ENCODE measurements around the gene RPS28.

- TF ChIP-seq, protein P1, sequence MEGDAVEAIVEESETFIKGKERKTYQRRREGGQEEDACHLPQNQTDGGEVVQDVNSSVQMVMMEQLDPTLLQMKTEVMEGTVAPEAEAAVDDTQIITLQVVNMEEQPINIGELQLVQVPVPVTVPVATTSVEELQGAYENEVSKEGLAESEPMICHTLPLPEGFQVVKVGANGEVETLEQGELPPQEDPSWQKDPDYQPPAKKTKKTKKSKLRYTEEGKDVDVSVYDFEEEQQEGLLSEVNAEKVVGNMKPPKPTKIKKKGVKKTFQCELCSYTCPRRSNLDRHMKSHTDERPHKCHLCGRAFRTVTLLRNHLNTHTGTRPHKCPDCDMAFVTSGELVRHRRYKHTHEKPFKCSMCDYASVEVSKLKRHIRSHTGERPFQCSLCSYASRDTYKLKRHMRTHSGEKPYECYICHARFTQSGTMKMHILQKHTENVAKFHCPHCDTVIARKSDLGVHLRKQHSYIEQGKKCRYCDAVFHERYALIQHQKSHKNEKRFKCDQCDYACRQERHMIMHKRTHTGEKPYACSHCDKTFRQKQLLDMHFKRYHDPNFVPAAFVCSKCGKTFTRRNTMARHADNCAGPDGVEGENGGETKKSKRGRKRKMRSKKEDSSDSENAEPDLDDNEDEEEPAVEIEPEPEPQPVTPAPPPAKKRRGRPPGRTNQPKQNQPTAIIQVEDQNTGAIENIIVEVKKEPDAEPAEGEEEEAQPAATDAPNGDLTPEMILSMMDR (IDR thresholded peaks at IDR 0.05 in 4 of 5, conservative IDR thresholded peaks at IDR 0.05 in 1 of 5), result no peak
- no peak for TF ChIP-seq POLR2A (IDR thresholded peaks at IDR 0.05)
Measured at GRCh38 chr19:8343483-8343844, 22.2 kb downstream of the RPS28 start.
